Thyroid gland (tissue), 4 donors: ENCODE data around the gene CACNB4.

ENCODE experiments used
- CTCF ChIP-seq, 6 experiments: fragments of 200-600 bp in 3 of 6; fragments of 450-650 bp in 3 of 6; sonication (generic) in 3 of 6; IDR thresholded peaks; one replicate each; pipeline ENCODE4 v1.5.1; 2016 to 2019; ENCODE audit warnings: antibody characterized with exemption in 6 of 6, mild to moderate bottlenecking in 2 of 6, inconsistent platforms in 1 of 6, moderate library complexity in 1 of 6
- POLR2A ChIP-seq, 2 donors: fragments of 450-650 bp; IDR thresholded peaks; one replicate each; pipeline ENCODE4 v1.6.1; 2017; ENCODE audit warnings: antibody characterized with exemption in 2 of 2, mild to moderate bottlenecking in 2 of 2, moderate library complexity in 1 of 2

- TF ChIP-seq CTCF (IDR thresholded peaks at IDR 0.05), result no peak
- TF ChIP-seq POLR2A (IDR thresholded peaks at IDR 0.05), result no peak
Observed at GRCh38 chr2:152016181-152017120, 82.4 kb downstream of the CACNB4 start.
